Stomach (tissue), 9 donors: ENCODE measurements around the gene PPHLN1. TPM values are rescaled to one million over a fixed set of nuclear protein-coding genes. Genes with fewer than 3 reads are reported as not detected.

Source experiments
- DNase-seq, 2 donors: peaks; one replicate each; pipeline versions ENCODE4 v3.0.0 to v3.0.0-alpha.2; 2013 to 2019
- H3K27ac ChIP-seq, 5 donors: fragments of 200-600 bp in 4 of 5; sonication (generic) in 4 of 5; one replicate each; pipeline ENCODE4 v1.5.1; 2013 to 2019; ENCODE audit warnings: mild to moderate bottlenecking in 1 of 5, moderate library complexity in 1 of 5
- H3K27me3 ChIP-seq, 3 donors: fragments of 200-600 bp; sonication (generic); one replicate each; pipeline ENCODE4 v1.5.1; 2017 to 2019; ENCODE audit warnings: mixed run types in 1 of 3
- H3K36me3 ChIP-seq, 4 donors: fragments of 200-600 bp; sonication (generic); 1 replicate in 3 of 4; 2 replicates in 1 of 4; pipeline ENCODE4 v1.5.1; 2016 to 2019
- H3K4me1 ChIP-seq, 4 donors: fragments of 200-600 bp; sonication (generic); one replicate each; pipeline ENCODE4 v1.5.1; 2016 to 2019
- H3K4me3 ChIP-seq, 4 donors: fragments of 200-600 bp; sonication (generic) in 3 of 4; one replicate each; pipeline ENCODE4 v1.5.1; 2016 to 2019; ENCODE audit warnings: mild to moderate bottlenecking in 1 of 4
- H3K9me3 ChIP-seq, 4 donors: fragments of 200-600 bp; sonication (generic); one replicate each; pipeline ENCODE4 v1.5.1; 2016 to 2019
- EP300 ChIP-seq: sonication (generic); formaldehyde crosslinking; IDR thresholded peaks from one replicate; pipeline ENCODE4 v1.6.1; 2017; ENCODE audit warnings: antibody characterized with exemption
- POLR2A ChIP-seq, 4 donors: fragments of 450-650 bp; IDR thresholded peaks; one replicate each; pipeline ENCODE4 v1.6.1; 2016; ENCODE audit warnings: antibody characterized with exemption in 4 of 4, control low read depth in 2 of 4, mild to moderate bottlenecking in 1 of 4, moderate library complexity in 1 of 4
- POLR2AphosphoS5 ChIP-seq, 3 donors: sonication (generic); formaldehyde crosslinking; IDR thresholded peaks; one replicate each; pipeline ENCODE4 v1.6.1; 2016; ENCODE audit warnings: antibody characterized with exemption in 3 of 3
- WGBS, 5 donors: extraction: QIAGEN DNeasy Blood & Tissue Kit in 3 of 5; methylation state at CpG; one replicate each; pipeline versions ENCODE4 v1.1.5 to v1.1.7; 2013 to 2018; 5-methylcytosine and 5-hydroxymethylcytosine counted together
- intact Hi-C: fragments of 100-400 bp; cut with DNase I; formaldehyde crosslinking; loops from one replicate; pipeline ENCODE4 v1.15.1; 2023; ENCODE audit warnings: low total_unique reads
- polyA plus RNA-seq, 3 donors: library from polyadenylated mRNA; stranded (reverse); fragments of 200-250 nt; gene quantifications; one replicate each; pipeline ENCODE4 v1.2.3, GENCODE V29; 2013
- total RNA-seq, 5 donors: library from RNA; depleted of rRNA; stranded (reverse); fragments of >200 nt; gene quantifications; one replicate each; pipeline versions ENCODE4 v1.1.0 to v1.2.3, GENCODE V29; 2014 to 2016
- TF ChIP-seq, protein P1 (sequence below), 7 experiments: fragments of 450-650 bp in 4 of 7; fragments of 200-600 bp in 3 of 7; sonication (generic) in 3 of 7; IDR thresholded peaks; one replicate each; pipeline ENCODE4 v1.5.1; 2016 to 2019; ENCODE audit warnings: antibody characterized with exemption in 7 of 7, control low read depth in 2 of 7, mild to moderate bottlenecking in 1 of 7
- donor health status: healthy with polysubstance abuse.
- donor health status: Bipolar disorder and iron deficiency.
- donor health status: healthy.

PPHLN1 gene
- total and polyA plus RNA-seq, 8 donors, result 23.5 to 213 (median 52.0) TPM

DNA sequence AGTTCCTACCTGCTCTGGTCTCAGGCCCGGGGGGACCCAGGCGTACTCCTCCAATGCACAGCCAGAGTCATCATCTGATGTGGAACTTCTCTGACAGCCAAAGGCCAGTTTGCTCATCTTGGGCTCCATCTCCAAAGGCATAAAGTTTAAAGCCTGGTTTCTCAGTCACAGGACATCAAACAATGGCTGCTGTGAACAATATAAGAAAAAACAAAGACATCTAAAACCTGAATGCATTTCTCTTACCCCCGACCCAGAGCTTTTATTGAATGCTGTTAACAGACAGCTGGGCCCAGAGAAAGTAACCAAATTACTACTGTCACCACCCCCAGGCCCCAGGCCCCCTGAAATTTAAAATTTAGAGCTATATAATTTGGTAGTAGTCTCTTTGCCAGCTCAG, 146.4 kb downstream of the PPHLN1 start:
- 84 to 92% (median 87%) methylated on average over 3 of the region's 3 CpGs for WGBS, 5 donors
- no peak overlapping the region for H3K27ac ChIP-seq
- DNase-seq, result no peak
- no peak overlapping the region for H3K4me3 ChIP-seq
- no peaks in the 10 kb centered on the region for H3K27me3 ChIP-seq
- peaks cover 4 to 18% (median 8%) of the 10 kb centered on the region in 4 donors for H3K36me3 ChIP-seq
- H3K9me3 ChIP-seq, result no peaks in the 10 kb centered on the region
- TF ChIP-seq POLR2AphosphoS5 (IDR thresholded peaks at IDR 0.05), result no peak
- no peak for TF ChIP-seq EP300
- no peak for TF ChIP-seq POLR2A (IDR thresholded peaks at IDR 0.05)
- TF ChIP-seq, protein P1, sequence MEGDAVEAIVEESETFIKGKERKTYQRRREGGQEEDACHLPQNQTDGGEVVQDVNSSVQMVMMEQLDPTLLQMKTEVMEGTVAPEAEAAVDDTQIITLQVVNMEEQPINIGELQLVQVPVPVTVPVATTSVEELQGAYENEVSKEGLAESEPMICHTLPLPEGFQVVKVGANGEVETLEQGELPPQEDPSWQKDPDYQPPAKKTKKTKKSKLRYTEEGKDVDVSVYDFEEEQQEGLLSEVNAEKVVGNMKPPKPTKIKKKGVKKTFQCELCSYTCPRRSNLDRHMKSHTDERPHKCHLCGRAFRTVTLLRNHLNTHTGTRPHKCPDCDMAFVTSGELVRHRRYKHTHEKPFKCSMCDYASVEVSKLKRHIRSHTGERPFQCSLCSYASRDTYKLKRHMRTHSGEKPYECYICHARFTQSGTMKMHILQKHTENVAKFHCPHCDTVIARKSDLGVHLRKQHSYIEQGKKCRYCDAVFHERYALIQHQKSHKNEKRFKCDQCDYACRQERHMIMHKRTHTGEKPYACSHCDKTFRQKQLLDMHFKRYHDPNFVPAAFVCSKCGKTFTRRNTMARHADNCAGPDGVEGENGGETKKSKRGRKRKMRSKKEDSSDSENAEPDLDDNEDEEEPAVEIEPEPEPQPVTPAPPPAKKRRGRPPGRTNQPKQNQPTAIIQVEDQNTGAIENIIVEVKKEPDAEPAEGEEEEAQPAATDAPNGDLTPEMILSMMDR (IDR thresholded peaks at IDR 0.05), result no peak
- intact Hi-C loops, result no loop called here
- H3K4me1 ChIP-seq, result peaks cover 0 to 29% (median 8%) of the 10 kb centered on the region in 4 donors

DNA sequence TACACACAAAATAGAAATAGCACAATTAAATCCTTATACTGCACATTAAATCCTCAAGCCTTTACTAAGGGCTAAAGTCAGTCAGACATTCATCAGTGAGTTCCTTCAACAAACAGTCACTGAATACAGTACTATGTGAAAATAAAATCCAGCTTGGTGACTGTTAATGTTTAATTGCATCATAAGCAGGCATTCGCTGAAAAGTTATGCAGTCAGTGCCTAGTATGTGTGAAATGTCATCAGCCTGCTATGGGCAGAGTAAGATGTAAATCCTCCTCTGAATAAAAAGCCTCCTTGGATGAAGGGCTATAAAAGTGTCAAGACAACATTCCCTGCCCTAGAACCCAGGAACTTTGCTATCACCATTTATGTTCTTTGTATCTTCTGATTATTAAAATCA, 147.2 kb downstream of the PPHLN1 start:
- Histone ChIP-seq H3K4me1 (peaks cover 0 to 29% (median 8%) of the 10 kb centered on the region in 4 donors), H3K4me3 (no peak overlapping the region), H3K27me3 (no peaks in the 10 kb centered on the region), H3K36me3 (peaks cover 4 to 18% (median 8%) of the 10 kb centered on the region in 4 donors), H3K27ac (no peak overlapping the region), H3K9me3 (no peaks in the 10 kb centered on the region)
- intact Hi-C loops, result no loop called here
- no peak for DNase-seq
- no peak for TF ChIP-seq POLR2A (IDR thresholded peaks at IDR 0.05)
- 38 to 69% (median 49%) methylated on average over 1 of the region's 1 CpG for WGBS, 5 donors

GRCh38 chr12:42473561-42473960, 147.6 kb downstream of the PPHLN1 start:
- Histone ChIP-seq H3K4me1 (peaks cover 0 to 27% (median 6%) of the 10 kb centered on the region in 4 donors), H3K9me3 (no peaks in the 10 kb centered on the region), H3K36me3 (peaks cover 4 to 16% (median 8%) of the 10 kb centered on the region in 4 donors), H3K4me3 (no peak overlapping the region), H3K27me3 (no peaks in the 10 kb centered on the region), H3K27ac (no peak overlapping the region)
- intact Hi-C loops, result no loop called here
- WGBS, 5 donors, result 52 to 72% (median 67%) methylated on average over 1 of the region's 1 CpG
- no peak for DNase-seq
- TF ChIP-seq, protein P1 (IDR thresholded peaks at IDR 0.05), result no peak
- TF ChIP-seq POLR2A (IDR thresholded peaks at IDR 0.05), result no peak
- TF ChIP-seq POLR2AphosphoS5 (IDR thresholded peaks at IDR 0.05), result no peak

- WGBS, 5 donors, result 70 to 88% (median 76%) methylated on average over 2 of the region's 2 CpGs
- Histone ChIP-seq H3K36me3 (peaks cover under 1 to 7% (median 4%) of the 10 kb centered on the region in 4 donors), H3K9me3 (no peaks in the 10 kb centered on the region), H3K4me3 (no peak overlapping the region), H3K4me1 (peaks cover 0 to 19% (median 4%) of the 10 kb centered on the region in 4 donors), H3K27me3 (no peaks in the 10 kb centered on the region), H3K27ac (no peak overlapping the region)
- TF ChIP-seq EP300 (no peak), POLR2AphosphoS5 (IDR thresholded peaks at IDR 0.05) (no peak), POLR2A (IDR thresholded peaks at IDR 0.05) (no peak)
- TF ChIP-seq, protein P1 (IDR thresholded peaks at IDR 0.05), result no peak
- DNase-seq, result no peak
- intact Hi-C loops, result no loop called here
These were observed 148.4 kb downstream of the PPHLN1 start for GRCh38 chr12:42474391-42474790.

DNA sequence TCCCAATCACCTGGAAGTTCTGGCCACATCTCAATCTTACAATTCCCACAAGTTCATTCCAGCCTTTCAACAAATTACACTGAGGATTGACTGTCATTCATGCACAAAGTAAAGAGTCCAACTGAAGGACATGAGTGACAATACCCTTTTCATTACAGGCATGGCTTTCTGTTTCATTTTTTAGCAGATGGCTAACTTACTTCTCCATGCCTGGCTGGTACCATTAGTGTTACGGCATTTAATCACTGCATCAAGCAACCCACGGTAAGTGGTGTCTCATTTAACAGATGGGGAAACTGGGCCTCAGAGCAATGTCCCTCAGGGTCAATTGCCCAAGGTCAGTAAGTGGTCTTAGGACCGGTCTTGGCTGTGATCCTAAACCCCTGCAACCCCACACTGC, 149.1 kb downstream of the PPHLN1 start:
- WGBS, 5 donors, result 61 to 86% (median 80%) methylated on average over 3 of the region's 3 CpGs

More for the DNA sequence above, 149.1 kb downstream of the PPHLN1 start:
- DNase-seq, result no peak
- Histone ChIP-seq H3K36me3 (peaks cover 0 to under 1% (median 0%) of the 10 kb centered on the region in 4 donors), H3K27ac (no peak overlapping the region), H3K9me3 (no peaks in the 10 kb centered on the region), H3K27me3 (no peaks in the 10 kb centered on the region), H3K4me3 (no peak overlapping the region), H3K4me1 (peaks cover 0 to 21% (median 4%) of the 10 kb centered on the region in 4 donors)
- intact Hi-C loops, result no loop called here
- TF ChIP-seq EP300 (no peak), POLR2A (IDR thresholded peaks at IDR 0.05) (no peak), POLR2AphosphoS5 (IDR thresholded peaks at IDR 0.05) (no peak)
- TF ChIP-seq, protein P1 (IDR thresholded peaks at IDR 0.05), result no peak
